Testis (tissue), 3 donors: ENCODE results near the gene FAM78B. TPM values are rescaled to one million over a fixed set of nuclear protein-coding genes. Genes with fewer than 3 reads are reported as not detected.

Source experiments
- DNase-seq: peaks from one replicate; pipeline ENCODE4 v3.0.0-alpha.2; 2019
- H3K27ac ChIP-seq, 2 donors: fragments of 200-600 bp; sonication (generic); one replicate each; pipeline ENCODE4 v1.5.1; 2019
- H3K27me3 ChIP-seq: fragments of 200-600 bp; sonication (generic); one replicate; pipeline ENCODE4 v1.5.1; 2019
- H3K36me3 ChIP-seq: fragments of 200-600 bp; sonication (generic); one replicate; pipeline ENCODE4 v1.5.1; 2017; ENCODE audit warnings: low read depth; ENCODE audit errors: missing control alignments
- H3K4me1 ChIP-seq: fragments of 200-600 bp; sonication (generic); one replicate; pipeline ENCODE4 v1.5.1; 2019
- H3K4me3 ChIP-seq, 2 donors: fragments of 200-600 bp; sonication (generic); one replicate each; pipeline ENCODE4 v1.5.1; 2017 to 2019
- H3K9me3 ChIP-seq: fragments of 200-600 bp; sonication (generic); one replicate; pipeline ENCODE4 v1.5.1; 2017
- CTCF ChIP-seq, 3 experiments: fragments of 450-650 bp in 2 of 3; fragments of 200-600 bp in 1 of 3; sonication (generic) in 1 of 3; IDR thresholded peaks; one replicate each; pipeline ENCODE4 v1.5.1; 2016 to 2019; ENCODE audit warnings: antibody characterized with exemption in 3 of 3, mild to moderate bottlenecking in 2 of 3, moderate library complexity in 1 of 3
- POLR2A ChIP-seq: fragments of 450-650 bp; IDR thresholded peaks from one replicate; pipeline ENCODE4 v1.6.1; 2017; ENCODE audit warnings: antibody characterized with exemption, mild to moderate bottlenecking, moderate library complexity
- WGBS, 2 donors: methylation state at CpG; one replicate each; pipeline ENCODE4 v1.1.5; 2018; 5-methylcytosine and 5-hydroxymethylcytosine counted together
- intact Hi-C: fragments of 100-400 bp; cut with DNase I; formaldehyde crosslinking; loops from one replicate; pipeline ENCODE4 v1.15.1; 2023; ENCODE audit warnings: low total_unique reads
- polyA plus RNA-seq: library from polyadenylated mRNA; stranded (reverse); fragments of 350-450 nt; fragmentation: Illumina TruSeq; extraction: RNeasy Lipid Tissue Mini Kit (QIAGEN cat#74804); gene quantifications from one replicate; pipeline ENCODE4 v1.2.3, GENCODE V29; 2014; ENCODE audit warnings: low read depth, low replicate concordance; ENCODE audit not compliant: insufficient read depth
- total RNA-seq, 2 donors: library from RNA; depleted of rRNA; stranded (reverse); fragments of >200 nt; gene quantifications; one replicate each; pipeline ENCODE4 v1.2.3, GENCODE V29; 2016

The FAM78B gene
- total and polyA plus RNA-seq, 3 donors from 2014 or later, result 5.0 to 19.8 (median 13.9) TPM

GRCh38 chr1:166197141-166197540 lies 30.3 kb upstream of the FAM78B start:
- TF ChIP-seq POLR2A, result no peak
- no peak for TF ChIP-seq CTCF (IDR thresholded peaks at IDR 0.05)
- intact Hi-C loops, result no loop called here
- Histone ChIP-seq H3K9me3 (no peaks in the 10 kb centered on the region), H3K36me3 (no peaks in the 10 kb centered on the region), H3K4me1 (no peaks in the 10 kb centered on the region), H3K27me3 (no peaks in the 10 kb centered on the region), H3K4me3 (no peak overlapping the region), H3K27ac (no peak overlapping the region)
- 83 to 91% methylated on average over 1 of the region's 1 CpG for WGBS, 2 donors
- no peak for DNase-seq

DNA sequence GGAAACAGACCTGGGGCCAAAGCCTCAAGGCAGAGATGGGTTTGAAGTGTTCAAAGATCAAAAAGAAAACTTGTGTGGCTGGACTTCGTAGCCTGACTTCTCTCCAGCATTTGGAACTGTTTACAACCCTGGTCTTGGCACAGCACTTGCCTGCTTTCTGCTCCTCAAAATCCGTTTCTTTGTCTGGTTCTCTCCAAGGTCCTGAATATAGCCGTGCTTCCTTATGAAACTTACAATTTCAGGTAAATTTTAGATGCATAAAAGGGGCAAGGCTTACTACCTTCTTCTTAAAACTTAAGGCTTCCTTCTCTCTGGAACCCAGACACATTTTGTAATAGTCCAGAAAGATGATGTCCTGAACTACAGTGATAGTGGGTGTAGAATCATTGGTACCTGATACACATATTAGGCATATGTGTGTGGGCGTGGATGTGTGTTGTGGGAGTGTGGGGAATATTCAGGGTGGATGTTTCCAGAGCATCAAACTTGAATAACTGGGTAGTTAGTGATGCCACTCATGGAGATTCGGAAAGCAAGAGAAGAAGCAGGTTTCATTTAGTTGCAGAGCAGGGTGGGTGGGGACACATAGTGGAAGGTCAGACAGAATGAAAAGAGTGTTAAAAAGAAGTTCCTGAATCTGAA lies 26.4 kb upstream of the FAM78B start:
- WGBS, 2 donors, result 55 to 56% methylated on average over 5 of the region's 5 CpGs
- intact Hi-C loops, result no loop called here
- no peak for DNase-seq
- Histone ChIP-seq H3K4me3 (no peak overlapping the region), H3K27me3 (no peaks in the 10 kb centered on the region), H3K4me1 (no peaks in the 10 kb centered on the region), H3K36me3 (no peaks in the 10 kb centered on the region), H3K9me3 (no peaks in the 10 kb centered on the region), H3K27ac (no peak overlapping the region)
- TF ChIP-seq POLR2A (no peak), CTCF (IDR thresholded peaks at IDR 0.05) (no peak)

DNA sequence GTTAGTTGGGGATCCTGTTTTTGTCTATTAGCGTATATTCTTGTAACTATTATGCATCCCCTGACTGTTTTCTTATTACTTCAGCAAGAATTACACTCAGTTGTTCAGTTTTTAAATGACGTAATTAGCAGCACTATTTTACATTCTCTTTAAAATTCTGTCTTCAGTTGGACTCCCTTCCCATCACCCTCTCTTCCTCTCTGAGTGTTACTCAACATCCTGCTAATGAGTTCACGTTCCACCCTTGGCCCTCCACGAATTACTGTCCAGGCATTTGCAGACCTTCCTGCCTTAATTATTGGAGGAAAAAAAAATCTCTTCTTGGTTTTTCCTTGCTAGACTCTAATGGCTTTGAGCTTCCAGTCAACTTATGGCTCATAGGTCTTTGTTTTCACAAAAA lies 23.6 kb upstream of the FAM78B start:
- Histone ChIP-seq H3K27me3 (no peaks in the 10 kb centered on the region), H3K27ac (no peak overlapping the region), H3K36me3 (no peaks in the 10 kb centered on the region), H3K4me3 (no peak overlapping the region), H3K4me1 (no peaks in the 10 kb centered on the region), H3K9me3 (no peaks in the 10 kb centered on the region)
- TF ChIP-seq CTCF (IDR thresholded peaks at IDR 0.05) (no peak), POLR2A (no peak)
- intact Hi-C loops, result no loop called here
- no peak for DNase-seq
- 66 to 77% methylated on average over 4 of the region's 4 CpGs for WGBS, 2 donors

DNA sequence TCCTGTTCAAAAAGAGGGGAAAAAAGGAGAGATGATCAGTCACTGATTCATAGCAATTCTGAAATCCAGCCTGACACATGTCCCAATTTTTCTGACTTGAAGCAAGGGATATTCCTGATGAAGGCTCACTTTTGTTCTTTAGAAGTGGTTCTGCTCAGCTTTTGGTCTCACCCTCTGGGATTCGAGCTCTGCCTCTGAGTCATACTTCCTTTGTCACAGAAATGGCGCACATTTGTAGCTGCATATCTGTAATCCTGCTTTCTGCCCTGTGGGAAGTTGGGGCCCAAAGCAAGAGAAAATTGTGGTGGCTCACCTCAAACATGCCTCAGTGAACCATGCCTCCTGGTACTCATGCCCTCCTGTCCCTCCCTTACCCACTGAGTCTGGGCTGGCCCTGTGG lies 22.3 kb upstream of the FAM78B start:
- H3K4me3 ChIP-seq, result no peak overlapping the region
- H3K27ac ChIP-seq, result no peak overlapping the region
- TF ChIP-seq CTCF (IDR thresholded peaks at IDR 0.05) (no peak), POLR2A (no peak)
- no peak for DNase-seq
- no peaks in the 10 kb centered on the region for H3K27me3 ChIP-seq
- no peaks in the 10 kb centered on the region for H3K36me3 ChIP-seq
- intact Hi-C loops, result no loop called here
- WGBS, 2 donors, result 71 to 75% methylated on average over 2 of the region's 2 CpGs
- H3K4me1 ChIP-seq, result no peaks in the 10 kb centered on the region
- H3K9me3 ChIP-seq, result no peaks in the 10 kb centered on the region

GRCh38 chr1:166185526-166185925 lies 18.7 kb upstream of the FAM78B start:
- Histone ChIP-seq H3K4me1 (no peaks in the 10 kb centered on the region), H3K4me3 (no peak overlapping the region), H3K9me3 (no peaks in the 10 kb centered on the region), H3K36me3 (no peaks in the 10 kb centered on the region), H3K27me3 (no peaks in the 10 kb centered on the region), H3K27ac (no peak overlapping the region)
- DNase-seq, result no peak
- intact Hi-C loops, result no loop called here
- 82 to 96% methylated on average over 4 of the region's 4 CpGs for WGBS, 2 donors
- TF ChIP-seq CTCF (IDR thresholded peaks at IDR 0.05), result no peak
- TF ChIP-seq POLR2A, result no peak
